Astrocyte of the cerebellum (primary cell): Measurements from ENCODE around the gene BCO1.
A peak's percentile ranks its signal among the peaks of the same experiment; 100 is the strongest.

Source experiments
- DNase-seq: peaks from one replicate; pipeline ENCODE4 v3.0.0-alpha.2; 2011; ENCODE audit warnings: low read depth
- H3K4me3 ChIP-seq: 2 replicates; pipeline ENCODE4 v1.5.1; 2011; ENCODE audit warnings: mild to moderate bottlenecking, low read depth, low read length, moderate library complexity
- CTCF ChIP-seq: IDR thresholded peaks from 2 replicates; pipeline ENCODE4 v1.5.1; 2012; ENCODE audit warnings: low read length, low read depth, moderate library complexity, mild to moderate bottlenecking; ENCODE audit errors: missing control alignments
- in situ Hi-C: cut with HindIII; loops from 2 replicates; pipeline ENCODE4 v1.10.0; 2017; ENCODE audit warnings: low sequenced_read_pairs

BCO1 gene

GRCh38 chr16:81310045-81310644, 71.7 kb downstream of the BCO1 start:
- no peak for TF ChIP-seq CTCF
- in situ Hi-C loops = no loop called here
- DNase-seq = no peak
- H3K4me3 ChIP-seq = no peak overlapping the region

GRCh38 chr16:81311762-81312161, 73.3 kb downstream of the BCO1 start:
- in situ Hi-C loops = no loop called here
- DNase-seq = no peak

GRCh38 chr16:81313701-81314602, 75.5 kb downstream of the BCO1 start:
- H3K4me3 ChIP-seq = peak overlapping the region; percentile 67
- no peak for DNase-seq
- TF ChIP-seq CTCF = no peak
- in situ Hi-C loops = no loop called here

More at GRCh38 chr16:81311762-81312161, 73.3 kb downstream of the BCO1 start:
- TF ChIP-seq CTCF = no peak
- no peak overlapping the region for H3K4me3 ChIP-seq

- no peak for TF ChIP-seq CTCF
- H3K4me3 ChIP-seq = peak within 1 kb of the TSS; percentile 67
These were observed 76.2 kb downstream of the BCO1 start, which contains the start of gene GAN for GRCh38 chr16:81314603-81315270. Gene GAN, plus strand, starts transcription at chr16:81314962. Its CDS starts 152 bp downstream, at chr16:81315114.

GRCh38 chr16:81315271-81316175, 77.0 kb downstream of the BCO1 start:
- no peak for DNase-seq
- no peak for TF ChIP-seq CTCF
- in situ Hi-C loops = no loop called here
- H3K4me3 ChIP-seq = peak overlapping the region; percentile 67

More at GRCh38 chr16:81314603-81315270, 76.2 kb downstream of the BCO1 start, which contains the start of gene GAN:
- in situ Hi-C loops = no loop called here
- DNase-seq = peak; percentile 89

- no peak for DNase-seq
- in situ Hi-C loops = no loop called here
- no peak for TF ChIP-seq CTCF
- H3K4me3 ChIP-seq = peak overlapping the region; percentile 67
These were observed 77.6 kb downstream of the BCO1 start for GRCh38 chr16:81316176-81316496.
